Measurements from ENCODE around the gene GLCE.

DNA sequence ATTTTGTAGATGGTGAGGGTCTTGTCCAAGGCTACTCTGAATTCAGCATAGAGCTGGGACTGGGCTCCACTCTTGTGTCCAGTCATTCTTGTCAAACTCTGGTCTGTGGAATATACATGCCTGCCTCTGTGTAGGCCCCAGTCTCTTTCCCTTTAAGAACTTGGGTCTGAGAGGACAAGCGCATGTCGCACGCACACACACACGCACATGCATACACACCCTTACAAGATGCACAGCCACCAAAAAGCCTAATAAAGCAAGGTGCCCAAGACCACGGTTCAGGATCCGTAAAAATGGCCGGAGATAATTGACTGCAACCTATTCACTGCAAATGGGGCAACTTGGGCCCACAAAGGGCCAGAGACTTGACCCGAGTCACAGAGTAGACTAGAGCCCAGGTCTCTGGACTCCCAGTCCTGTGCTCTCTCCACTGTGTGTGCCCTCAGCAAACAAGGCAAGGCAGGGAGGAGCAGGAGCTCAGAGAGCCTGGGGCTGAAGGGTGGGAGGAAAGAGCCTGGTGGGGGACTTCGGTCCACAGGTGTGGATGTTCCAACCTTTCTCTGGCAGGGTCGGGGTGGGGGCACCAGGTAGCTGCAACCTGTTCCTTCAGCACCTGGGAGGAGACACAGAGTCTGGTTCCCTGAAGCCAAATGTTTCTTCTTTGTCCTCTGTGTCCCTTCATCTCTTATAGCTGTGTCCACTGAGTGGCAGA, 137.4 kb downstream of the GLCE start:
- TF ChIP-seq, protein P1, sequence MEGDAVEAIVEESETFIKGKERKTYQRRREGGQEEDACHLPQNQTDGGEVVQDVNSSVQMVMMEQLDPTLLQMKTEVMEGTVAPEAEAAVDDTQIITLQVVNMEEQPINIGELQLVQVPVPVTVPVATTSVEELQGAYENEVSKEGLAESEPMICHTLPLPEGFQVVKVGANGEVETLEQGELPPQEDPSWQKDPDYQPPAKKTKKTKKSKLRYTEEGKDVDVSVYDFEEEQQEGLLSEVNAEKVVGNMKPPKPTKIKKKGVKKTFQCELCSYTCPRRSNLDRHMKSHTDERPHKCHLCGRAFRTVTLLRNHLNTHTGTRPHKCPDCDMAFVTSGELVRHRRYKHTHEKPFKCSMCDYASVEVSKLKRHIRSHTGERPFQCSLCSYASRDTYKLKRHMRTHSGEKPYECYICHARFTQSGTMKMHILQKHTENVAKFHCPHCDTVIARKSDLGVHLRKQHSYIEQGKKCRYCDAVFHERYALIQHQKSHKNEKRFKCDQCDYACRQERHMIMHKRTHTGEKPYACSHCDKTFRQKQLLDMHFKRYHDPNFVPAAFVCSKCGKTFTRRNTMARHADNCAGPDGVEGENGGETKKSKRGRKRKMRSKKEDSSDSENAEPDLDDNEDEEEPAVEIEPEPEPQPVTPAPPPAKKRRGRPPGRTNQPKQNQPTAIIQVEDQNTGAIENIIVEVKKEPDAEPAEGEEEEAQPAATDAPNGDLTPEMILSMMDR (IDR thresholded peaks at IDR 0.05), result no peak
- no peak for TF ChIP-seq POLR2A (IDR thresholded peaks at IDR 0.05)

All from Peyer's patch (tissue), 4 donors.